Muscle layer of duodenum (tissue), 2 donors: ENCODE measurements around the gene KCNQ5.

Source experiments
- H3K27ac ChIP-seq: one replicate; pipeline ENCODE4 v1.7.0; 2013; ENCODE audit warnings: mild to moderate bottlenecking, low read length
- H3K27me3 ChIP-seq: one replicate; pipeline ENCODE4 v1.7.0; 2013; ENCODE audit warnings: low read depth, mild to moderate bottlenecking, control low read depth, low read length
- H3K36me3 ChIP-seq, 2 donors: one replicate each; pipeline ENCODE4 v1.7.0; 2013; ENCODE audit warnings: low read length in 2 of 2, control low read depth in 1 of 2, mild to moderate bottlenecking in 1 of 2; ENCODE audit not compliant: insufficient read depth in 2 of 2, control insufficient read depth in 1 of 2
- H3K4me1 ChIP-seq, 2 donors: one replicate each; pipeline ENCODE4 v1.7.0; 2013; ENCODE audit warnings: low read length in 2 of 2, mild to moderate bottlenecking in 2 of 2, control low read depth in 1 of 2, moderate library complexity in 1 of 2; ENCODE audit not compliant: insufficient read depth in 2 of 2, control insufficient read depth in 1 of 2
- H3K4me3 ChIP-seq, 2 donors: one replicate each; pipeline ENCODE4 v1.7.0; 2013; ENCODE audit warnings: low read length in 2 of 2, low read depth in 1 of 2, mild to moderate bottlenecking in 1 of 2
- H3K9me3 ChIP-seq, 2 donors: one replicate each; pipeline ENCODE4 v1.7.0; 2013; ENCODE audit warnings: low read length in 2 of 2, control low read depth in 1 of 2, mild to moderate bottlenecking in 1 of 2; ENCODE audit not compliant: control insufficient read depth in 1 of 2
- donor health status: healthy.

The KCNQ5 gene

DNA sequence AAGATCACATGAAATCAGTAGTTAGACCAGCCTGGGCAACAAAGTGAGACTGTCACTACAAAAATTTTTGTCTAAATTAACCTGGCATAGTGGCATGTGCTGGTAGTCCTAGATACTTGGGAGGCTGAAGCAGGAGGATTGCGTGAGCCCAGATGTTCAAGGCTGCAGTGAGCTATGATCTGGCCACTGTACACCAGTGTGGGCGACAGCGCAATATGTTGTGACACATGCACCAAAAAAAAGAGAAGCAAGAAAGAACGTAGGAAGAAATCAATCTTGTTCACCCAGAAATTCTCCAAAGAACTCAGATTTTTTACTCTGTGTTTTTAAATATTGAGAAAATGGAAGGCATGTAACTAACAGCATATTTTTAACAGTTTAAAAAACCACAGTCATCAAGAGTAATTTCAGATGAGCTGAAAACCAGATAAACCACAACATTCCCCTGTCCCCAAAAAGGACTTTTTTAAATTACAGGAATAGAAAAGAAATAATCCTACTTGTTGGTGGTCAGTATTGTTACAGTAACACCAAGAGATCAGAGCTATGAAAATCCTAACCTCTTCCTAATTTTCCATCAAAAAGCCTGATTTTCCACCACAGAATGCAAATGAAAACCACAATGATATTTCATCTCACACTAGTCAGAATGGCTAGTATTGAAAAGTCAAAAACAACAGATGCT, 363.3 kb downstream of the KCNQ5 start:
- Histone ChIP-seq H3K9me3 (no peaks in the 10 kb centered on the region), H3K4me1 (no peaks in the 10 kb centered on the region), H3K36me3 (no peaks in the 10 kb centered on the region), H3K27me3 (no peaks in the 10 kb centered on the region), H3K4me3 (no peak overlapping the region), H3K27ac (no peak overlapping the region)

- Histone ChIP-seq H3K36me3 (no peaks in the 10 kb centered on the region), H3K4me3 (no peak overlapping the region), H3K4me1 (no peaks in the 10 kb centered on the region)
These were observed 365.4 kb downstream of the KCNQ5 start for GRCh38 chr6:72987301-72987700.

DNA sequence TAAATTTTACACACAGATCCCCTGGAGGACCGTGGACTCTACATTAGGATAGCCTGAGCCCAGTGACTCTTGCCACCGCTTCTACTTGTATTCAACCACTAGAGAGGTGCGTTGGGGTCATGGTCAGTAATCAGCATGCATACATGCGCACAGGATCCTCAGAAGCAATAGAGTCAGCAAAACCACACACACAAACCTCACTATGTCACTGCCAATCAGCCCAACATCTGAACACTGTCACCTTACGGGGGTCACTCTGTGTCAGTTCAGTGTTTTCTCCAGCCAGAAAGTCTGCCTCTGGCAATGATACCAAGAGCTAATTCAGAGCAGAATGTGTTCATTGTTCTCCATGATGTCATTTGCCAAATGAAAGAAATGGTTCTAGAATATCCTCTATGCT, 378.1 kb downstream of the KCNQ5 start:
- no peaks in the 10 kb centered on the region for H3K36me3 ChIP-seq
- H3K27me3 ChIP-seq, result no peaks in the 10 kb centered on the region
- no peak overlapping the region for H3K27ac ChIP-seq
- no peaks in the 10 kb centered on the region for H3K9me3 ChIP-seq
- H3K4me3 ChIP-seq, result no peak overlapping the region
- no peaks in the 10 kb centered on the region for H3K4me1 ChIP-seq

More at GRCh38 chr6:72987301-72987700, 365.4 kb downstream of the KCNQ5 start:
- Histone ChIP-seq H3K27ac (no peak overlapping the region), H3K9me3 (no peaks in the 10 kb centered on the region), H3K27me3 (no peaks in the 10 kb centered on the region)

GRCh38 chr6:73000460-73000859, 378.6 kb downstream of the KCNQ5 start:
- H3K4me3 ChIP-seq, result no peak overlapping the region
- no peaks in the 10 kb centered on the region for H3K36me3 ChIP-seq
- no peaks in the 10 kb centered on the region for H3K27me3 ChIP-seq
- no peaks in the 10 kb centered on the region for H3K4me1 ChIP-seq
- no peak overlapping the region for H3K27ac ChIP-seq
- H3K9me3 ChIP-seq, result no peaks in the 10 kb centered on the region

DNA sequence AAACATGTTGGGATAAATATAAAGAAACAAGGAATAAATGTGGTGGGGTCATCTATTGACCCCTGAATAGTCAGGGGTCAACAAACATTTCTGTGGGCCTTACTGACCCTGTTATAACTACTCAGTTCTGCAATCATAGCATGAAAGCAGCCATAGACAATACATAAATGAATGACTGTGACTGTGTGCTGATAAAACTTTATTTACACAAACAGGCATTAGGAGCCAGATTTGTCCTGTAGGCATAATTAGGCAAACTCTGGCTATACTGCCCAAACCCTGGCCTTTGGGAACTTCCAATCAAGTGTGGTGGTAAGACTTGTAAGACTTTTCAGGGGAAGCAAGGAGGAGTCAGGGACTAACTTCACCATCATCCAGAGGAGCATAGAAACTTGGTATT, 380.7 kb downstream of the KCNQ5 start:
- Histone ChIP-seq H3K36me3 (no peaks in the 10 kb centered on the region), H3K9me3 (no peaks in the 10 kb centered on the region), H3K4me3 (no peak overlapping the region), H3K27ac (no peak overlapping the region), H3K4me1 (no peaks in the 10 kb centered on the region), H3K27me3 (no peaks in the 10 kb centered on the region)

DNA sequence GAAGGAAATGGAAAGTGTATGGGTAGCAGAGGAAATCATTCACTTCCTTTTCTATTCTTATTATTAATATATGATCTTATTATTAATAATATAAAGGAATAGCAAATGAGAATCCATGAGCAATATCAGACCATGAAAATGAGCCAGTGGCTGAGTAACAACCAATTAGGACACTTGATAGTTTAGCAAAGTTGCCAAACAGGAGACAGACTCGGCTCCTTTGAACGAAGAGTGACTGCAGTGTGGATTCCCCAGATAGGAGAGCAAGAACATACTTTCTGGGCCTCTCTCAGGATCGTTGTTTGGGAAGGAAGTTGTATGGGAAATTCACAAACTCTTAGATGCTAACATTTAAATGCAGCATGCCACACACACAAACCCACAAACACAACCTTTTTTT, 381.4 kb downstream of the KCNQ5 start:
- Histone ChIP-seq H3K36me3 (no peaks in the 10 kb centered on the region), H3K9me3 (no peaks in the 10 kb centered on the region), H3K4me3 (no peak overlapping the region), H3K27ac (no peak overlapping the region), H3K27me3 (no peaks in the 10 kb centered on the region), H3K4me1 (no peaks in the 10 kb centered on the region)

DNA sequence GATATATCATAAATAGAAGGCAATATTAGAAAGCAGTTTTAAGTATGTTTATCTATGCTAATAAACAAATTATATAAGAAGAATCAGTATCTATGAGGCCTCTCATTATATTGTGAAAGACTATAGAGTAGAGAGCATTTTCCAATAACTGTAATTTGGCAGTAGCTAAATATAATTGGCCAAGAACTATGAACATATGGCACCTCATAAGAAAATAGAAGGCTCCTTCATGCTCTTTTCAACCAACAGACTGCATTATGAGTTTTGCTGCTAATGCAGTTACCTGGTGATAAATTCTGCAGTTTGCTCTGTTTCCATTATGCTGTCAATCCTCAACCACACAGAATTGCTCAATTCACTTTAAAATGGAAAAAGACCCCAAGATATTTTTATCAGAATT, 382.4 kb downstream of the KCNQ5 start:
- H3K4me3 ChIP-seq, result no peak overlapping the region

GRCh38 chr6:73004861-73005260, 383.0 kb downstream of the KCNQ5 start:
- H3K9me3 ChIP-seq, result no peaks in the 10 kb centered on the region

More for the DNA sequence above, 382.4 kb downstream of the KCNQ5 start:
- Histone ChIP-seq H3K27ac (no peak overlapping the region), H3K4me1 (no peaks in the 10 kb centered on the region), H3K27me3 (no peaks in the 10 kb centered on the region), H3K9me3 (no peaks in the 10 kb centered on the region), H3K36me3 (no peaks in the 10 kb centered on the region)

GRCh38 chr6:73006146-73006545, 384.3 kb downstream of the KCNQ5 start:
- no peak overlapping the region for H3K27ac ChIP-seq
- H3K9me3 ChIP-seq, result no peaks in the 10 kb centered on the region
- H3K36me3 ChIP-seq, result no peaks in the 10 kb centered on the region
- H3K27me3 ChIP-seq, result no peaks in the 10 kb centered on the region
- no peaks in the 10 kb centered on the region for H3K4me1 ChIP-seq
- no peak overlapping the region for H3K4me3 ChIP-seq

More at GRCh38 chr6:73004861-73005260, 383.0 kb downstream of the KCNQ5 start:
- no peak overlapping the region for H3K4me3 ChIP-seq
- H3K27ac ChIP-seq, result no peak overlapping the region
- no peaks in the 10 kb centered on the region for H3K36me3 ChIP-seq
- H3K27me3 ChIP-seq, result no peaks in the 10 kb centered on the region
- no peaks in the 10 kb centered on the region for H3K4me1 ChIP-seq

DNA sequence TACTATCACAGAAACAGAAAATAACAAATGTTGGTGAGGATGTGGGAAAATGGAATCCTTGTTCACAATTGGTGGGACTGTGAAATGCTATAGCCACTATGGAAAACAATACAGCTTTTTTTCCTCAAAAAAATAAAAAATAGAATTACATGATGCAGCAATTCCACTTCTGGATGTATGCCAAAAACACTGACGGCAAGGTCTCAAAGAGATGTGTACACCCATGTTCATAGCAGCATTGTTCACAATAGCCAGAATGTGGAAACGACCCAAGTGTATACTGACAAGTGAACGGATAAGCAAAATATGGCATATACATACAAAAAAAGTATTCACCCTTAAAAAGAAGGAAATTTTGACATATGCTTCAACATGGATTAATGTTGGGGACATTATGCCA, 390.1 kb downstream of the KCNQ5 start:
- H3K36me3 ChIP-seq, result no peaks in the 10 kb centered on the region
- no peaks in the 10 kb centered on the region for H3K9me3 ChIP-seq
- no peaks in the 10 kb centered on the region for H3K27me3 ChIP-seq
- no peak overlapping the region for H3K4me3 ChIP-seq
- no peak overlapping the region for H3K27ac ChIP-seq
- H3K4me1 ChIP-seq, result no peaks in the 10 kb centered on the region

GRCh38 chr6:73017476-73017875, 395.6 kb downstream of the KCNQ5 start:
- Histone ChIP-seq H3K36me3 (no peaks in the 10 kb centered on the region), H3K9me3 (no peaks in the 10 kb centered on the region), H3K4me3 (no peak overlapping the region), H3K27ac (no peak overlapping the region), H3K27me3 (no peaks in the 10 kb centered on the region), H3K4me1 (no peaks in the 10 kb centered on the region)

GRCh38 chr6:73024598-73024997, 402.7 kb downstream of the KCNQ5 start:
- H3K9me3 ChIP-seq, result no peaks in the 10 kb centered on the region
- H3K27ac ChIP-seq, result no peak overlapping the region
- no peaks in the 10 kb centered on the region for H3K27me3 ChIP-seq
- no peaks in the 10 kb centered on the region for H3K4me1 ChIP-seq
- no peak overlapping the region for H3K4me3 ChIP-seq
- no peaks in the 10 kb centered on the region for H3K36me3 ChIP-seq
